ENCODE results near the gene PTCD3. TPM values are rescaled to one million over a fixed set of nuclear protein-coding genes. Genes with fewer than 3 reads are reported as not detected.

Gene PTCD3
- total RNA-seq, 1 experiment from 2014 or later, result 94.7 TPM

Other genes with a start within 250 kb of the PTCD3 start
- gene ST3GAL5, start 217.2 kb upstream of the PTCD3 start, total RNA-seq (2014; rRNA removed), result 0.87 and 0.98 TPM in 2 replicates
- 25.1 and 36.5 TPM in 2 replicates for gene POLR1A, start 349 bp upstream of the PTCD3 start, total RNA-seq (2014; rRNA removed)
- gene IMMT, start 89.2 kb downstream of the PTCD3 start, total RNA-seq (2014; rRNA removed), result 97.7 and 106 TPM in 2 replicates
- 27.4 and 39.3 TPM in 2 replicates for gene MRPL35, start 93.2 kb downstream of the PTCD3 start, total RNA-seq (2014; rRNA removed)
- gene REEP1, start 231.4 kb downstream of the PTCD3 start, total RNA-seq (2014; rRNA removed), result 0.06 TPM in 1 of 2 replicates, not detected in the other